Fibroblast of villous mesenchyme (primary cell): Measurements from ENCODE around the gene SERINC5. TPM values are rescaled to one million over a fixed set of nuclear protein-coding genes. Genes with fewer than 3 reads are reported as not detected.

Experiments used
- DNase-seq: peaks from one replicate; pipeline ENCODE4 v3.0.0-alpha.2; 2010; ENCODE audit warnings: low read depth
- H3K4me3 ChIP-seq: 2 replicates; pipeline ENCODE4 v1.5.1; 2011; ENCODE audit warnings: low read depth, mild to moderate bottlenecking, low read length
- CTCF ChIP-seq: IDR thresholded peaks from 2 replicates; pipeline ENCODE4 v1.5.1; 2012; ENCODE audit warnings: low read depth, mild to moderate bottlenecking, low read length; ENCODE audit not compliant: insufficient read depth
- total RNA-seq: library from RNA; depleted of rRNA; stranded (reverse); fragments of >200 nt; gene quantifications from 2 replicates; pipeline ENCODE4 v1.2.3, GENCODE V29; 2012

Gene SERINC5
- total RNA-seq, 1 donor: 13.8 TPM

GRCh38 chr5:80071510-80072021 is 184.3 kb downstream of the SERINC5 start:
- no peak for DNase-seq
- TF ChIP-seq CTCF: no peak
- no peak overlapping the region for H3K4me3 ChIP-seq

- no peak for DNase-seq
- TF ChIP-seq CTCF: no peak
- H3K4me3 ChIP-seq: no peak overlapping the region
Observed at GRCh38 chr5:80070338-80071056, 185.4 kb downstream of the SERINC5 start.

GRCh38 chr5:80069918-80070318 is 185.9 kb downstream of the SERINC5 start:
- H3K4me3 ChIP-seq: no peak overlapping the region
- no peak for TF ChIP-seq CTCF
- no peak for DNase-seq

GRCh38 chr5:80069251-80069800 is 186.5 kb downstream of the SERINC5 start:
- no peak for DNase-seq
- H3K4me3 ChIP-seq: no peak overlapping the region
- no peak for TF ChIP-seq CTCF

GRCh38 chr5:80068775-80069174 is 187.1 kb downstream of the SERINC5 start:
- TF ChIP-seq CTCF: no peak
- no peak overlapping the region for H3K4me3 ChIP-seq
- no peak for DNase-seq

- H3K4me3 ChIP-seq: no peak overlapping the region
- TF ChIP-seq CTCF: no peak
- no peak for DNase-seq
Observed at GRCh38 chr5:80068246-80068636, 187.6 kb downstream of the SERINC5 start.
